ENCODE results near the gene WHRN. TPM values are rescaled to one million over a fixed set of nuclear protein-coding genes. Genes with fewer than 3 reads are reported as not detected.

WHRN gene
- total RNA-seq, 2 donors from 2014 or later, result 2.6 to 8.2 TPM

GRCh38 chr9:114529285-114529684, 24.0 kb upstream of the WHRN start:
- no peak overlapping the region for H3K4me3 ChIP-seq
- H3K27me3 ChIP-seq, result no peaks in the 10 kb centered on the region

GRCh38 chr9:114526807-114527206, 21.5 kb upstream of the WHRN start:
- Histone ChIP-seq H3K9me3 (no peaks in the 10 kb centered on the region), H3K27ac (no peak overlapping the region), H3K27me3 (no peaks in the 10 kb centered on the region), H3K4me3 (no peak overlapping the region), H3K36me3 (no peaks in the 10 kb centered on the region), H3K4me1 (no peaks in the 10 kb centered on the region)
- TF ChIP-seq CTCF (IDR thresholded peaks at IDR 0.05), result no peak
- DNase-seq (ENCODE audit: low spot score), result no peak

More at GRCh38 chr9:114529285-114529684, 24.0 kb upstream of the WHRN start:
- DNase-seq (ENCODE audit: low spot score), result no peak
- no peak for TF ChIP-seq CTCF (IDR thresholded peaks at IDR 0.05)
- Histone ChIP-seq H3K36me3 (no peaks in the 10 kb centered on the region), H3K4me1 (no peaks in the 10 kb centered on the region), H3K27ac (no peak overlapping the region), H3K9me3 (no peaks in the 10 kb centered on the region)

- Histone ChIP-seq H3K4me3 (no peak overlapping the region), H3K9me3 (no peaks in the 10 kb centered on the region), H3K27ac (no peak overlapping the region), H3K36me3 (no peaks in the 10 kb centered on the region), H3K27me3 (no peaks in the 10 kb centered on the region), H3K4me1 (no peaks in the 10 kb centered on the region)
- no peak for TF ChIP-seq CTCF (IDR thresholded peaks at IDR 0.05)
- DNase-seq (ENCODE audit: low spot score), result no peak
Observed at GRCh38 chr9:114525513-114525912, 20.2 kb upstream of the WHRN start.

GRCh38 chr9:114524247-114524681, 19.0 kb upstream of the WHRN start:
- no peak for DNase-seq (ENCODE audit: low spot score)
- TF ChIP-seq CTCF (IDR thresholded peaks at IDR 0.05), result no peak
- H3K9me3 ChIP-seq, result no peaks in the 10 kb centered on the region
- H3K4me3 ChIP-seq, result no peak overlapping the region
- H3K27me3 ChIP-seq, result no peaks in the 10 kb centered on the region
- H3K36me3 ChIP-seq, result no peaks in the 10 kb centered on the region
- no peaks in the 10 kb centered on the region for H3K4me1 ChIP-seq
- H3K27ac ChIP-seq, result no peak overlapping the region

GRCh38 chr9:114522847-114523246, 17.6 kb upstream of the WHRN start:
- H3K4me3 ChIP-seq, result no peak overlapping the region
- DNase-seq (ENCODE audit: low spot score), result no peak
- H3K9me3 ChIP-seq, result no peaks in the 10 kb centered on the region
- H3K27me3 ChIP-seq, result no peaks in the 10 kb centered on the region
- no peak overlapping the region for H3K27ac ChIP-seq
- H3K36me3 ChIP-seq, result no peaks in the 10 kb centered on the region
- H3K4me1 ChIP-seq, result no peaks in the 10 kb centered on the region
- no peak for TF ChIP-seq CTCF (IDR thresholded peaks at IDR 0.05)

GRCh38 chr9:114522286-114522685, 17.0 kb upstream of the WHRN start:
- DNase-seq (ENCODE audit: low spot score), result no peak
- no peak overlapping the region for H3K27ac ChIP-seq
- H3K27me3 ChIP-seq, result no peaks in the 10 kb centered on the region
- no peak for TF ChIP-seq CTCF (IDR thresholded peaks at IDR 0.05)
- no peaks in the 10 kb centered on the region for H3K4me1 ChIP-seq
- H3K9me3 ChIP-seq, result no peaks in the 10 kb centered on the region
- H3K4me3 ChIP-seq, result no peak overlapping the region
- H3K36me3 ChIP-seq, result no peaks in the 10 kb centered on the region

All from right atrium auricular region (tissue), 2 donors.